Fibroblast of the aortic adventitia (primary cell): Measurements from ENCODE around the gene FBLN2. TPM values are rescaled to one million over a fixed set of nuclear protein-coding genes. Genes with fewer than 3 reads are reported as not detected.

Experiments used
- DNase-seq: peaks from one replicate; pipeline ENCODE4 v3.0.0-alpha.2; 2010; ENCODE audit warnings: low read depth
- H3K4me3 ChIP-seq: 2 replicates; pipeline ENCODE4 v1.5.1; 2011; ENCODE audit warnings: low read depth, mild to moderate bottlenecking, control low read depth, low read length, moderate library complexity
- total RNA-seq: library from RNA; depleted of rRNA; stranded (reverse); fragments of >200 nt; gene quantifications from 2 replicates; pipeline ENCODE4 v1.2.3, GENCODE V29; 2012; ENCODE audit warnings: low replicate concordance
- TF ChIP-seq, protein P1 (sequence below): IDR thresholded peaks from 2 replicates; pipeline ENCODE4 v1.5.1; 2011; ENCODE audit warnings: mild to moderate bottlenecking, low read length, control low read depth, inconsistent platforms; ENCODE audit not compliant: insufficient read depth

Gene FBLN2
- total RNA-seq, 1 donor: 452 TPM

DNA sequence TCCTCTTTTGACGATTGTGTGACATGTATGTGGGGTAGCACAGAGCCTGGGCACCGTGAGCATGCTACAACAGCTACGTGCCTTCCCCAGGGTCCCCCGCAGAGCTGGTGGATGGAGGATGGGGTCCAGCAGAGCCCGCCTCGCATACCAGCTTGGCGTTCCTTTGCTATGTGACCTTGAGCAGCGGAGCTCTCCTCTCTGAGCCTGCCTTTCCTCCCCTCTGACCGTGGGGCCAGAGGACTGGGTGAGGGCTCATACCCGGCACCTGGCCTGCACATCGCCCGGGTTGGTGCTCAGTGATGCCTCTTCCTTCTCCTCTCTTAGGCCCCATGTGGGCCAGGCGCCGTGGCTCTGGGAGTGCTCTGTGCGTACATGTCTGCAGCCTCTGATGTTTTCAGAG lies 73.4 kb downstream of the FBLN2 start:
- no peak overlapping the region for H3K4me3 ChIP-seq
- TF ChIP-seq, protein P1, sequence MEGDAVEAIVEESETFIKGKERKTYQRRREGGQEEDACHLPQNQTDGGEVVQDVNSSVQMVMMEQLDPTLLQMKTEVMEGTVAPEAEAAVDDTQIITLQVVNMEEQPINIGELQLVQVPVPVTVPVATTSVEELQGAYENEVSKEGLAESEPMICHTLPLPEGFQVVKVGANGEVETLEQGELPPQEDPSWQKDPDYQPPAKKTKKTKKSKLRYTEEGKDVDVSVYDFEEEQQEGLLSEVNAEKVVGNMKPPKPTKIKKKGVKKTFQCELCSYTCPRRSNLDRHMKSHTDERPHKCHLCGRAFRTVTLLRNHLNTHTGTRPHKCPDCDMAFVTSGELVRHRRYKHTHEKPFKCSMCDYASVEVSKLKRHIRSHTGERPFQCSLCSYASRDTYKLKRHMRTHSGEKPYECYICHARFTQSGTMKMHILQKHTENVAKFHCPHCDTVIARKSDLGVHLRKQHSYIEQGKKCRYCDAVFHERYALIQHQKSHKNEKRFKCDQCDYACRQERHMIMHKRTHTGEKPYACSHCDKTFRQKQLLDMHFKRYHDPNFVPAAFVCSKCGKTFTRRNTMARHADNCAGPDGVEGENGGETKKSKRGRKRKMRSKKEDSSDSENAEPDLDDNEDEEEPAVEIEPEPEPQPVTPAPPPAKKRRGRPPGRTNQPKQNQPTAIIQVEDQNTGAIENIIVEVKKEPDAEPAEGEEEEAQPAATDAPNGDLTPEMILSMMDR: no peak
- no peak for DNase-seq

DNA sequence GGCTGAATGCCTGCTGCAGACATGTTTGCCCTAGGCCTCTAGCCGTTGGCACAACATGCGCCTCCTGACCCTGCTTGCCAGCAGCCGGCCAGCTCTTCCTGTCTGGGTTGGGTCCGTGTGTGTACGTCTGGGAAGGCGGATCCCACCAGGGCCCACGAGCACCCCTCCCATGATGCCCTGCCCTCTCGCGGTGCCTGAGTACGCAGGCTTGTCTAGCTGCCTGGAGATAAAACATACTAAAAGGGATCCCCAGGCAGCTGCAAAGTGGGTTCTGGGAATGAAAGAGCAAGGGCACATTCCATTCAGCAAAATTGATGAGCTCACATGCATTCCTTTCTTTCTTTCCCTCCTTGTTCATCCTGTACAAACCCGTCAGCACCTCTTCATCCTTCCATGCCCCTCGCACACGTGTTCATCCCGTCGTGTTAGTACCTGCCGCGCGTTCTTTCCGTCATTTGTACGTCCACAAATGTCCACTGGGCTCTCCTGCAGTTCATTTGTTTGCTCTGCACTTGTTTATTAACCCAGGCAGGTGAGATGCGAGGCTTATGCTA lies 74.3 kb downstream of the FBLN2 start:
- H3K4me3 ChIP-seq: no peak overlapping the region
- TF ChIP-seq, protein P1: no peak
- DNase-seq: no peak

DNA sequence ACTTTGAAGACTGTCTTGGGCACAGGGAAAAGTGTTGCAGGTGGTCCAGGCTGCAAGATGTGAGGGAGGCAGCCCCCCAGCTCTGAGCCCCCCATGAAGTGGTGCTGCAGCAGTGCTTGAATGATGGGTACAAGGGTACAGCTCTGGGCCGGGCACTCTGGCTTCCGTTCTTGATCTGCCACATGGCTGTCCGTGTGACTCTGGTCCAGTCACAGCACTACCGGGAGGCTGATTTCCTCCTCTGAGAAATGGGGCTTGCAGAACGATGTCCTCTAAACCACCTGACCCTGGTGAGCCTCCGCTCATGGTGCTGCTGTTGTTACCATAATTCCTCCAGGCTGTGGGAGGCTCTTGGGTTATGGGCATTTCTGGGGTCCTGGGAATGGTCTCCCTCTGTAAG lies 75.1 kb downstream of the FBLN2 start:
- TF ChIP-seq, protein P1: no peak
- H3K4me3 ChIP-seq: no peak overlapping the region
- DNase-seq: no peak

DNA sequence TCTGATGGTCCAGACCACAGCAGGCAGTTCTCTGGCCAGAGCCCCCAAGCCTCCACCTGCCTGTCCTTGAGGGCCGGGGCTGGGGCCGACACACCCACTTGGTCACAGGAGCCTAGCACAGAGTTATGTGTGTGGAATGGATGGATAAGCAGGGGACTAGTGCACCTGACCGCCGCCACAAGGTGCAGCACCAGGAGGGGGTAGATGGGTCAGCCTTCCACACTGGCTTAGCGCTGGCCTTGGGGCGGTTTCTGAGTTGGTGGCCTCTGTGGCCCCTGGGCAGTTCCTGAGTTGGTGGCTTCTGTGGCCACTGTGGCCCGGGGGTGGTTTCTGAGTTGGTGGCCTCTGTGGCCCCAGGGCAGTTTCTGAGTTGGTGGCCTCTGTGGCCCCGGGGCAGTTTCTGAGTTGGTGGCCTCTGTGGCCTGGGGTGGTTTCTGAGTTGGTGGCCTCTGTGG lies 75.8 kb downstream of the FBLN2 start:
- no peak for DNase-seq
- TF ChIP-seq, protein P1: no peak
- no peak overlapping the region for H3K4me3 ChIP-seq

DNA sequence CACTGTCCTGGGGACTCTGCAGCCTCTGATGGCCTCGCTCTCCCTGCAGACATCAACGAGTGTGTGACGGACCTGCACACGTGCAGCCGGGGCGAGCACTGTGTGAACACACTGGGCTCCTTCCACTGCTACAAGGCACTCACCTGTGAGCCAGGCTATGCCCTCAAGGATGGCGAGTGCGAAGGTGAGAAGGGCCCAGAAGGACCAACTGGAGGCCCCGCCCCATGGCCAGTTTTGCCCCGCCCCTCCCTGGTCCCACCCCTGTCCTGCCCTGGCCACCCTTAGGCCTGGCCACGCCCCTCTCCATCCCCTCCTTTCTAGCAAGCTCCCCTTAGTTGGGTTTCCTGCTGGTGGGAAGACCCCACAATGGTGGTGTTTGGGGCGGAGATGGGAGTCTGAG lies 77.5 kb downstream of the FBLN2 start:
- no peak for DNase-seq
- TF ChIP-seq, protein P1: no peak
- no peak overlapping the region for H3K4me3 ChIP-seq

DNA sequence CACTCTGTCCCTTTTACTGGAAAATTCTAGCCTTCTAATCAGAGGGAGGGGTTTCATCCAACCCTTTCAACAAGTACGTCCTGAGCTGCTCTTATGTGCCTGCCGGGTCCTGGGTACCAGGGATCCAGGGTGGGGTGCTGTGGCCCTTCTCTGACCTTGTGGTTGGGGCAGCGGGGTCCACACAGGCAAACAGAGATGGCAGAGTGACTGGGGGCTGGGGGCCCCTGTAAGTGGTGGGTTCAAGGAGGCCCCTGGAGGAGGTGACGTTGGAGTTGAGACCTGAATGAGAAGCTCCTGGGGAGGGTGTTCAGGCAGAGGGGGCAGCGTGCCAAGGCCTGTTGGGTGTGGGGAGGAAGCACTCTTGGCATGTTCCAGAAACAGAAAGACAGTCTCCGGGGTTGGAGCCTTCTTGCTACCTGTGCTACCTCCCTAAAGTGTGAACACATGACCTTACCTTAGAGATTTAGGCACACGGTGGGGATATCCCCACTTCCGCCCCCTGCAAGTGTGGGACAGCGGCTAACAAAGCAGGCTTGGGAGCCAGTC lies 78.1 kb downstream of the FBLN2 start:
- TF ChIP-seq, protein P1: no peak
- DNase-seq: no peak
- no peak overlapping the region for H3K4me3 ChIP-seq

DNA sequence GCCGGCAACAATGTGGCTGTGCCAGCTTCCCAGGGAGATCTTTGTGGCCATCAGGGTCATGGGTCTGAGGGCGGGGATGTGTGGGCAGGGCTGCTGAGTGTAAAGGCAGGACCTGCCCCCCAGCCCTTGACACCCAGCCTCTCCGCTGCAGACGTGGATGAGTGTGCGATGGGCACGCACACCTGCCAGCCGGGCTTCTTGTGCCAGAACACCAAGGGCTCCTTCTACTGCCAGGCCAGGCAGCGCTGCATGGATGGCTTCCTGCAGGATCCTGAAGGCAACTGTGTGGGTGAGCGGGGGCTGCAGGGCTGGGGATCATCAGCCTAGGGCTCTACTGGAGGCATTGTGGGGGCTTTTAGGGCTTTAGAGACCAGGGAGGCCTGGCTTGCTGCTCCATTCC lies 78.8 kb downstream of the FBLN2 start:
- DNase-seq: no peak
- H3K4me3 ChIP-seq: no peak overlapping the region
- TF ChIP-seq, protein P1: no peak
